Heart right ventricle (tissue), 16 donors: Measurements from ENCODE around the gene KIF18B. TPM values are rescaled to one million over a fixed set of nuclear protein-coding genes. Genes with fewer than 3 reads are reported as not detected.

Source experiments
- ATAC-seq, 8 donors: fragments of 200-7000 bp; cut with Tn5 transposase; one replicate each; pipeline ENCODE4 v1.9.1; 2020; ENCODE audit warnings: mild to moderate bottlenecking in 8 of 8, moderate library complexity in 8 of 8, moderate number of reproducible peaks in 1 of 8
- DNase-seq, 2 donors: peaks; one replicate each; pipeline ENCODE4 v3.0.0-alpha.2; 2020
- H3K27ac ChIP-seq, 10 donors: fragments of 200-600 bp; sonication (generic) in 2 of 10; one replicate each; pipeline versions ENCODE4 v1.5.0 to v1.8.0; 2020 to 2022; ENCODE audit warnings: mild to moderate bottlenecking in 3 of 10
- H3K27me3 ChIP-seq, 7 donors: fragments of 200-600 bp; one replicate each; pipeline ENCODE4 v1.8.0; 2021 to 2022; ENCODE audit warnings: mild to moderate bottlenecking in 2 of 7
- H3K36me3 ChIP-seq, 9 donors: fragments of 200-600 bp; sonication (generic) in 1 of 9; one replicate each; pipeline versions ENCODE4 v1.5.0 to v1.8.0; 2020 to 2022; ENCODE audit warnings: mild to moderate bottlenecking in 2 of 9
- H3K4me1 ChIP-seq, 9 donors: fragments of 200-600 bp; sonication (generic) in 1 of 9; one replicate each; pipeline versions ENCODE4 v1.5.0 to v1.8.0; 2020 to 2022; ENCODE audit warnings: mild to moderate bottlenecking in 4 of 9
- H3K4me3 ChIP-seq, 10 donors: fragments of 200-600 bp; sonication (generic) in 2 of 10; one replicate each; pipeline versions ENCODE4 v1.5.0 to v1.8.0; 2020 to 2022; ENCODE audit warnings: mild to moderate bottlenecking in 7 of 10, moderate library complexity in 2 of 10
- H3K9me3 ChIP-seq, 11 donors: fragments of 200-600 bp in 10 of 11; sonication (generic) in 2 of 11; one replicate each; pipeline versions ENCODE4 v1.5.0 to v1.8.0; 2013 to 2022; ENCODE audit warnings: mild to moderate bottlenecking in 2 of 11, control low read depth in 1 of 11, moderate library complexity in 1 of 11
- WGBS, 2 donors: extraction: QIAGEN DNeasy Blood & Tissue Kit; methylation state at CpG; one replicate each; pipeline ENCODE4 v1.1.7; 2013; ENCODE audit warnings: inconsistent platforms in 1 of 2; 5-methylcytosine and 5-hydroxymethylcytosine counted together
- intact Hi-C, 10 donors: fragments of 100-400 bp; cut with DNase I; formaldehyde crosslinking; loops; one replicate each; pipeline versions ENCODE4 v1.11.1 to v1.14.2; 2022
- polyA plus RNA-seq, 2 donors: library from polyadenylated mRNA; stranded (reverse); fragments of 200-250 nt; gene quantifications; one replicate each; pipeline ENCODE4 v1.2.3, GENCODE V29; 2013
- total RNA-seq, 10 donors: library from RNA; stranded (reverse); fragmentation: NEBNext Ultra II Directional in 3 of 10; extraction: Animal tissue kit (Norgen Biotek cat#: 25700) in 3 of 10; gene quantifications; one replicate each; pipeline versions ENCODE4 v1.2.1 to v1.2.4, GENCODE V29; 2021 to 2023
- TF ChIP-seq, protein P1 (sequence below), 9 donors: fragments of 200-600 bp; sonication (generic) in 2 of 9; IDR thresholded peaks; one replicate each; pipeline versions ENCODE4 v1.5.0 to v1.8.0; 2021 to 2022; ENCODE audit warnings: antibody characterized with exemption in 9 of 9, mild to moderate bottlenecking in 5 of 9, moderate library complexity in 1 of 9
- donor health status: Arrhythmogenic right ventricular cardiomyopathy.
- donor health status: ischemic (EF 13 %, LVEDD 7.1; RV severe dilation, severe dysfunction).
- donor health status: healthy with polysubstance abuse.
- donor health status: DM: no; HTN: yes; CAD: no.
- donor health status: DM: no; HTN: no; CAD: no.
- donor health status: ischemic (EF 25% LVEDD 6.9; RV normal size, moderate dysfunction).
- donor health status: ischemic (EF 25% LVEDD 5.7; RV mildly dilated, moderate dysfunction).
- donor health status: healthy.
- donor health status: DM: yes; HTN: yes; CAD: no.
- donor health status: Ischemic cardiomyopathy.
- donor health status: ischemic (EF 35%, LVEDD 5.7; RV mildly dilated, moderate dysfunction).
- donor health status: nonischemic (EF 11% LVEDD 7.7; RV severe dilation, severe dysfunction).
- donor health status: DM: yes; HTN: yes; CAD: no.
- donor health status: PGD.
- donor health status: ischemic (EF 29% LVEDD 5.4; RV normal size, mild dysfunction).
- donor health status: nonischemic (EF 23%, LVEDD 6.1; RV moderate dilation, normal function).

KIF18B gene
- total and polyA plus RNA-seq, 12 donors = 0.04 to 4.3 (median 0.20) TPM; not detected in 1

DNA sequence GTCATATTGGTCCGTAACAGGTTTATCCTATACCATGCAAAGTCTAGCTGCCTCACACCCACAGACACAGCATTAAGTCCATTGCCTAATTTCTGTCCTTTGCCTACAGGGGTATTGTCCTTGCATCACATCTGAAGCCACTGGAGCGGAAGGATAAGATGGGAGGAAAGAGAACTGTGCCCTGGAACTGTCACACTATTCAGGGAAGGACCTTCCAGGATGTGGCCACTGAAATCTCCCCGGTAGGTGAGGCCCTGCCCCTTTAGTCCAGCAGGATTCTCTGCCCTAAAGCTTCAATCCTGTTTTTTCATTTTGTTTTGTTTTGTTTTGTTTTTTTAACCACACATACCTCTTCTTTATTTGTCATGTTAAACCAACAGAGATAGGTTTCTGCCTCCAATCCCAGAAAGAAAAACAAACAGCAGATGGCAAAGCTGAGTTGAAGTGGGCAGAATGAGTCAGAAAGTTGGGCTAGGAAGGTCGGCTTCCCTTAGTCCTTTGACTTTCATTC is 46.1 kb downstream of the KIF18B start:
- Histone ChIP-seq H3K27me3 (no peaks in the 10 kb centered on the region), H3K27ac (no peak overlapping the region), H3K36me3 (peaks cover 0 to 5% (median 0%) of the 10 kb centered on the region in 9 donors), H3K4me1 (peaks cover 0 to 51% (median 27%) of the 10 kb centered on the region in 9 donors), H3K9me3 (no peaks in the 10 kb centered on the region), H3K4me3 (no peak overlapping the region)
- ATAC-seq = no peak
- TF ChIP-seq, protein P1, sequence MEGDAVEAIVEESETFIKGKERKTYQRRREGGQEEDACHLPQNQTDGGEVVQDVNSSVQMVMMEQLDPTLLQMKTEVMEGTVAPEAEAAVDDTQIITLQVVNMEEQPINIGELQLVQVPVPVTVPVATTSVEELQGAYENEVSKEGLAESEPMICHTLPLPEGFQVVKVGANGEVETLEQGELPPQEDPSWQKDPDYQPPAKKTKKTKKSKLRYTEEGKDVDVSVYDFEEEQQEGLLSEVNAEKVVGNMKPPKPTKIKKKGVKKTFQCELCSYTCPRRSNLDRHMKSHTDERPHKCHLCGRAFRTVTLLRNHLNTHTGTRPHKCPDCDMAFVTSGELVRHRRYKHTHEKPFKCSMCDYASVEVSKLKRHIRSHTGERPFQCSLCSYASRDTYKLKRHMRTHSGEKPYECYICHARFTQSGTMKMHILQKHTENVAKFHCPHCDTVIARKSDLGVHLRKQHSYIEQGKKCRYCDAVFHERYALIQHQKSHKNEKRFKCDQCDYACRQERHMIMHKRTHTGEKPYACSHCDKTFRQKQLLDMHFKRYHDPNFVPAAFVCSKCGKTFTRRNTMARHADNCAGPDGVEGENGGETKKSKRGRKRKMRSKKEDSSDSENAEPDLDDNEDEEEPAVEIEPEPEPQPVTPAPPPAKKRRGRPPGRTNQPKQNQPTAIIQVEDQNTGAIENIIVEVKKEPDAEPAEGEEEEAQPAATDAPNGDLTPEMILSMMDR (IDR thresholded peaks at IDR 0.05) = peak in 2 of 9 donors; percentile 12
- intact Hi-C loops = loop anchor here in 1 of 10 donors (5.0 kb wide), 1 partner anchor 121 kb away; no protein-coding TSS in a partner anchor
- DNase-seq = no peak
- WGBS, 2 donors = 74 to 81% methylated on average over 4 of the region's 4 CpGs

DNA sequence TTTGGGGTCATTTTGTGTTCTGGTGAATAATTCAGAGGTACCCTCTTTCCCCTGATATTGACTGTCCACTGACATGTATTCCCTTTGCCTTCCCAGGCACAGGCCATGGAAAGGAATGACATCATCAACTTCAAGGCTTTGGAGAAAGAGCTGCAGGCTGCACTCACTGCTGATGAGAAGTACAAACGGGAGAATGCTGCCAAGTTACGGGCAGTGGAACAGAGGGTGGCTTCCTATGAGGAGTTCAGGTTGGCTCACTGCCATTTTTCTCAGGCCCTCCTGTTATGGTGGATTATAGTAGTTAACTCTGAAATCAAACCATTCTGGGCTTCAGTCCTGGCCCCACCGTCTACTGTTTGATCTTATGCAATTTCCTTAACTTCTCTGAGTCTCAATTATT is 46.7 kb downstream of the KIF18B start:
- peaks cover 0 to 11% (median 0%) of the 10 kb centered on the region in 9 donors for H3K36me3 ChIP-seq
- H3K4me3 ChIP-seq = no peak overlapping the region
- intact Hi-C loops = loop anchor here in 1 of 10 donors (5.0 kb wide), 1 partner anchor 121 kb away; no protein-coding TSS in a partner anchor
- no peak for DNase-seq
- WGBS, 2 donors = 17 to 19% methylated on average over 3 of the region's 3 CpGs
- peaks cover 0 to 45% (median 27%) of the 10 kb centered on the region in 9 donors for H3K4me1 ChIP-seq
- TF ChIP-seq, protein P1 (IDR thresholded peaks at IDR 0.05) = no peak
- no peak for ATAC-seq
- H3K27me3 ChIP-seq = no peaks in the 10 kb centered on the region
- no peaks in the 10 kb centered on the region for H3K9me3 ChIP-seq
- no peak overlapping the region for H3K27ac ChIP-seq

DNA sequence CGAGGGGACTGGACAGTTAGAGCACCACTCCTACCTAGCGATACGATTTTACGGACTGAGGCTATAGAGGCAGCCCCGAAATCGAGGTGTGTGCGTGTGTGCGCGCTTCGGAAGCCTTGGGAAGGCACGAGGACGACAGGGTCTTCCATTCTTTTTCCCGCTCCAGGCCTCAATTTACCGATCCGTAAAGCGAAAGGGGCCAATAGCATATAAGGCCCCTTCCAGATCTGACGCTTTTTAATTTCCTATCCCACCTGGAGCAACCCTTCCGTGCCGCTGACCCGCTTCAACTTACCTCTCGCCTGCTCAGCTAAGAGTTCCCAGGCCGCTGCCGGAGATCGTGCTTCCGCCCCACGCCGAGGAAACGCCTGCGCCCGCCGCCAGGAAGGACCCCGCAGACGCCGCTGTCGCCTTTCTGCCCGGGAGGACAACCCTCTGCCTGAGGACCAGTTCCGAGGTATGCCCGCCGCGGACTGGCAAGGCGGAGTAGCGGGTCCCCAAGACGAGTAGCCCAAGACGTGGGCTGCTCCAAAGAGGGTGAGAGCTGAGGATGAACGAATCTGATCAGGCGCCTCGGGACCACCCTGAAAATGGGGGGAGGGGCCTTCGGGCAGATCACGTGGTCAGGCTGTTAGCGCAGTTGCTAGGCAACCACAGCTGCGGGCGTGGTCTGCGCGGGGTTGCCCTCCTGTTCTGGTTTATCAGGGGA is 48.3 kb downstream of the KIF18B start, which contains the start of gene EFTUD2:
TSS of gene EFTUD2 (minus strand) at position 372 of the 709 bp plus-strand sequence. CDS start 4,924 bp downstream, outside the sequence.
- TF ChIP-seq, protein P1 (IDR thresholded peaks at IDR 0.05) = no peak
- intact Hi-C loops = no loop called here

DNA sequence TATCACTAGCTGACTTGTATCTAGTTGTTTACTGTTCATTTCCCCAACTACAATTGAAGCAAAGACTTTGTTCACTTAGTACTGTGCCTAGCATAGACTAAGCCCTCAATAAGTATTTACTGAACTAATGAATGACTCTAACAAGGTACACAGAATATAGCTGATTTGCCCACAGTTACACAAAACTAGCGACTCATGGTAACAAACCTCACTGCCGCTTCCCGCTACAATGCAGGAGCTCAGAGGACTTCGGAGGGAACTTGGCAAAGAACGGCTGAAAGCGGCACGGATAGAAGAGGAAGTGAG is 48.9 kb downstream of the KIF18B start:
- peak overlapping the region; percentile 61 to 88 (median 74) for H3K4me3 ChIP-seq
- ATAC-seq = no peak
- peaks cover 0 to 32% (median 8%) of the 10 kb centered on the region in 9 donors for H3K36me3 ChIP-seq
- TF ChIP-seq, protein P1 (IDR thresholded peaks at IDR 0.05) = no peak
- WGBS, 2 donors = 0% methylated on average over 7 of the region's 7 CpGs
- no peaks in the 10 kb centered on the region for H3K9me3 ChIP-seq
- H3K27ac ChIP-seq = peak overlapping the region; percentile 84 to 99 (median 96)
- peaks cover 0 to 36% (median 27%) of the 10 kb centered on the region in 9 donors for H3K4me1 ChIP-seq
- no peak for DNase-seq
- no peaks in the 10 kb centered on the region for H3K27me3 ChIP-seq
- intact Hi-C loops = no loop called here

More for the DNA sequence above, 48.3 kb downstream of the KIF18B start, which contains the start of gene EFTUD2:
- no peaks in the 10 kb centered on the region for H3K27me3 ChIP-seq
- H3K4me3 ChIP-seq = peak within 1 kb of the TSS; percentile 61 to 88 (median 74)
- H3K27ac ChIP-seq = peak within 1 kb of the TSS; percentile 84 to 99 (median 96)
- ATAC-seq (peak; percentile 90 to 98 (median 96)), DNase-seq (peak; percentile 93)
- peaks cover 0 to 36% (median 27%) of the 10 kb centered on the region in 9 donors for H3K4me1 ChIP-seq
- 0% methylated on average over 54 of the region's 54 CpGs for WGBS, 2 donors
- peaks cover 0 to 27% (median 3%) of the 10 kb centered on the region in 9 donors for H3K36me3 ChIP-seq
- no peaks in the 10 kb centered on the region for H3K9me3 ChIP-seq
